ENCODE data around the gene EVL. TPM values are rescaled to one million over a fixed set of nuclear protein-coding genes. Genes with fewer than 3 reads are reported as not detected.
"Not testable (repeated sequence)": the region's sequence is repeated elsewhere in the genome, so short reads cannot be mapped to it uniquely, and the experiment has no call there.

EVL gene
- total RNA-seq, 1 donor from 2014 or later: 40.8 TPM

DNA sequence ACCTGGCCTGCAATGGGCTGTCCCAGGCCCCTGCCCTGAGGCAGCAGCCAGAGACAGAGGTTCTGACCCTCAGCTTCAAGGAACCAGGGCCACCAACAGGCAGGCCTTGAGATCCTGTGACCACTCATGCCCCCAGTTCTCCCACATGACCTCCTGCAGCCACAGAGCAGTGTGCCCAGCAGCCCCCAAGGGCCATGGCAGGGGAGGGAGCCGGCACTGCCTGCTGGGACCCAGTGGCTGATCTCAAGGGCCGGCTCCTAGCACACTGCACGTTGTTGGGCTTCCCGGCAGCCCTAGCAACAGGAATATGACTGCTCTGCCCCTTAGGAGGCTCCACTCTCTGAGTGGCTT lies 79.4 kb downstream of the EVL start:
- no peak for DNase-seq (ENCODE audit: low read depth)

DNA sequence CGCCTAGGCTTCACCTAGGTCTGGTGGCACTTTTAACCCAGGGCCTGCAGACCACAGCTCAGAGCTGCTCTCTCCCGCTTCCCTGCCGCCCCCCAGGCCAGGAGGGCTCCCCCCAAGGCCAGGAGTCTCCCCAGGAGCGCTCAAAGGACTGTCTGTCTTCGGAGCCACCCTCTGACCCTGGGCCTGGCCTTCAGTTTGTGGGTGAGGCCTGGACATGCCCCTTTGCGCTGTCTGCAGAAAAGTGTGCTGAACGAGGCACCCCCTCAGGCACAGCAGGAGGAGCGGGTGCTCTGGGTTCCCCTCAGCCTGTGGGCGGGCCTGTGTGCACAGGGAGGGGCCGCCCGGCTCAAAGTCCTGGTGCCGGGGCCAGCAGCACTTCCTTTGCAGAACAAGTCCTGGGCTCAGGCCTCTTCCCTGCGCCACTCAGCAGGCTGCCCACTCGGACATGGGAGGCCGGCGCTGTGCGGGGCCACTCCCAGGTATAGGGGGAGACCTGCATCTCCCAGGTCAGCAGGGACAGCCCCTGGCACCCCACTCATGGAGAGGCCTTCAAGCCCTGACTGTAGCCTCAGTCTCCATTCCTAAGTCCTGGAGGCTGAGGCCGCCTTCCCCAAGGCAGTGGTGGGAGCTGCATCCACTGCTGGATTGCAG lies 79.9 kb downstream of the EVL start:
- DNase-seq (ENCODE audit: low read depth): no peak

GRCh38 chr14:100145682-100146464 lies 80.7 kb downstream of the EVL start:
- DNase-seq (ENCODE audit: low read depth): no peak

DNA sequence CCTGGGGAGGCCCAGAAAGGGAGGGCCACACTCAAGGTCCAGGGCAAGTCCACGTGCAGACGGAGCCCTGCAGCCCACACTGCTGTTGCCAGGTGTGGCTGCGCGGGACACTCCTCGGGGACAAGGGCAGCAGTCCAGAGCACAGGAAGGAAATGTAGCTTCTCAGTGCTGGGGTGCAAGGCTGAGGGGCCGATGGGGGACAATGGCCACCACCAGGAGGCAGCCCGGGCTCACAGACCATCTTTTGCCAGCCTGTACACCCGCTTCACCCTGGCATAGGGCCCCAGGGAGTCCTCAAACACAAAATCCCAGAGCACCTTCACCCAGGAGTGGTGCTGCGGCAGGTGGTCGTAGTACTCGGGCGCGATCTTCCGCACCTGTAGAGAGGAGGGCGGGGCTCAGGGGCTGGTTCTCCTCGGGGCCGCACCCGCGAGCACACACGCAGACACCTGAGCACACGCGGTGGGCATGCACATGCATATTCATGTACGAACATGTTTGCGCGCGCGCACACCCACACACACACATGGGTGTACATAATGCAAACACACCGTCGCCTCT lies 81.4 kb downstream of the EVL start:
- no peak for DNase-seq (ENCODE audit: low read depth)

DNA sequence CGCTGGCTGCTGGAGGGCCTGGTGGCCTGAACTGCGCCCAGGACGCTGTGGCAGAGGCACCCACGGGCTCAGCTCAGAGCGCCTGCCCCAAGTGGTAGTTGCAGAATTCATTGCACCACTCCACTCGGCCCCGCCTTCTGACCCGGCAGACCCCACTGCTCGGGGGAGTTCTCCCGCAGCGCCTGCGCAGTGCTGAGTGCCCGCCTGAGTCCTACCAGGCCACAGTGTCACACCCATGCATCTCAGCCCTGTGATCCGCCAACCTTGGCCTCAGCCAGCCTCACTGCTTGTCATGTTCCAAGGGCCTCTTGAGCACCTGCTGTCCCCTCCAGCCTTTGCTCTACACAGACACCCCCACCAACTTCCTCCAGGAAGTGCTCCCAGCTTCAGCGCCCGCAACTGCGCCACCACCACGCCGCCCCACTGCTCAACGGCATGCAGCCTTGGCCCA lies 82.0 kb downstream of the EVL start:
- no peak for DNase-seq (ENCODE audit: low read depth)

DNA sequence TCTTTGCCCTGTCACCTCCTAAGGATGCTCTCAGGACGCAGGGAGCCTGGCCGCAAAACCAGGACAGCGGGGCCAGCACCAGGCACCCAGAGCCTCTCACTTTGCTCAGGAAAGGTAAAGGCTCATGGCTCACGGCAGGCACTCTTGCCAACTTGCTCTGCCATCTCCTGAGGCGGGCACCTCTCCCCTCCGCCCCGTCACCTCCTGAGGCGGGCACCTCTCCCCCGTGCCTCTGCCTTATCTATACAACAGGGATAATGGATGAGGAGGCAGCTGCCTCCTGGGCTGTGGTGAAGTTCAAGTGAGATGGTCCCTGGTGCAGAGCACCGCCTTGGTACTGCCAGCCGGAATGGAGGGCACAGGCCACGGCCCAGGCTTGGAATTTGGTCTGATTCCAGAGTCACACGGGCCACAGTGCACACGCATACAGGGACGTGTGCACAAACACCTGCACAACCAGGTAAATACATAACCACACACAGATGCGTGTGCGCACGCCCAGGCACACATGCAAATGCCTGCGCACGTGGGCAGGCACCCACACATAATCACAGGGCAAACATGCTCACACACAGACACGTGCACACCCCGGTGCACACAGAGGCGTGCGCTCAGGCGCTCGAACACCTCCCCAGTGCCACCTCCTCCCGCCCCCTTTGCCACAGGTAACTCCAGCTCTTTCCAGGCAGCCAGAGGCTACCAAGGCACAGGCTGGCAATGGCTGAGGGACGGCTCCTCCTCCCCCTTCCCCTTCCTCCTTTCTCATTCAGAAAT lies 82.7 kb downstream of the EVL start:
- DNase-seq (ENCODE audit: low read depth): no peak

DNA sequence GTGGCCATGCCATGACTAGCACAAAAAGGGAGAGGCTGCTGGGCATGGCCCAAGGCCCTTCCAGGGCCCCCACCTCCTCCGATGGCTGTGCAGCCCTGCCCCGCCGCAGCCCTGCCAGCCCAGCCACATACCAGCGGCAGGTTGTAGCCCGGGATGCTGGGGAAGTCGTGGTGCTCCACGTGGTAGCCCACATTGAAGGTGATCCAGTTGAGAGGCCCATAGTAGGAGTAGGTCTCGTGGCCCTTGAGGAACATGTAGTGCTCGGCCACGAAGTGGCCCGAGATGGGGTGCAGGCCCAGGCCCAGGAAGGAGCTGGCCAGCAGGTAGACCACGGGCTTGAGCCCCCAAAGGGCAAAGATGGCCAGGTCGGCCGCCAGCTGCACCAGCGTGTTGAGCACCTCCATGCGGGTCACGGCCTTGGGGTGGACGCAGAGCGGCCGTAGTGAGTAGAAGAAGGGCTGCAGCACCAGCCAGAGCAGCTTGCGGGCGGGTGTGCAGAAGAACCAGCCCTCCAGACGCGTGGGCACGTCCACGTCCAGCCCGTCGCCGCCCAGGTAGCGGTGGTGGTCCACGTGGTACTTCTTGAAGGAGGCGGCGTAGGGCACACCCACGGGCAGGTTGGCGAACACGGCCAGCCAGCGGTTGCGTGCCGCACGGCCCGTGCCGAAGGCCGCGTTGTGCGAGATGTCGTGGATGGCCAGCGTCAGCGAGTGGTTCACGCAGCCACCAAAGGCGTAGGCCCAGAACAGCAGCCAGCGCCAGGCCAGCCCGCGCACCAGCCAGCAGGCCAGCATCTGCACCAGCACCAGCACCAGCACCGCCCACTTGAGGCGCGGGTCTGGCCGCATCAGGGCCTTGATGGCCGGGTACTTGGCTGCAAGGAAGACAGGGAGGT lies 83.9 kb downstream of the EVL start:
- DNase-seq (ENCODE audit: low read depth): no peak

GRCh38 chr14:100149851-100150611 lies 84.8 kb downstream of the EVL start:
- DNase-seq (ENCODE audit: low read depth): no peak

DNA sequence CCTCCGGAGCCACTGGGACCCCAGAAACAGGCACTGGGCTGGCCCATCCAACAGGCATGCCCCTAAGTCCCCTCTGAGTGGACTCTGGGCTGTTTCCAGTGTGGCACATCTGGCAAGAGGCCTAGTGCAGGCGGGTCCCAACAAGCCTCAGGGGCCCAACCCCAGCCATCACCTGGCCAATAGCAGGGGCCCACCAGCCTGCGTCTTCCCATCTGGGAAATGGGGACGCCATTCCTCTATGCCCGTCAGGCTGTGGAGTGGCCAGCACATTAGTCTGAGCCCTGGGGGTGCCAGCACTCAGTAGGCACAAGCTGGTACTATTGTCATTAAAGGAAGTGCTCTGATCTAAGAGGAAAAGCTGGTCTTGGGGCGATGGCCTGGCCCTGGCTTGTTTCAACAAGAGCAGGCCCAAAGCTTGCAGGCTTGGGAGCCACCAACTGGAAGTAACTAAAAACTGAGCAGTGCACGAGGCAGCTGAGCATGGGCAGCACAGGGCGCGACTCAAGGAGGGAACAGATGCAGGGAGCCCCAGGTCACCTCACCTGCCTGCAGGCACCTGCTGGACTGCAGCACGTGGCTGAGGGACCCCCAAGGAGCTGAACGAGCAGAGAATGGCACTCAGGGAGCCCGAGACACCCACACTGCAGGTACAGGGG lies 85.8 kb downstream of the EVL start:
- DNase-seq (ENCODE audit: low read depth): no peak

GRCh38 chr14:100152091-100152490 lies 86.9 kb downstream of the EVL start:
- DNase-seq (ENCODE audit: low read depth): no peak

DNA sequence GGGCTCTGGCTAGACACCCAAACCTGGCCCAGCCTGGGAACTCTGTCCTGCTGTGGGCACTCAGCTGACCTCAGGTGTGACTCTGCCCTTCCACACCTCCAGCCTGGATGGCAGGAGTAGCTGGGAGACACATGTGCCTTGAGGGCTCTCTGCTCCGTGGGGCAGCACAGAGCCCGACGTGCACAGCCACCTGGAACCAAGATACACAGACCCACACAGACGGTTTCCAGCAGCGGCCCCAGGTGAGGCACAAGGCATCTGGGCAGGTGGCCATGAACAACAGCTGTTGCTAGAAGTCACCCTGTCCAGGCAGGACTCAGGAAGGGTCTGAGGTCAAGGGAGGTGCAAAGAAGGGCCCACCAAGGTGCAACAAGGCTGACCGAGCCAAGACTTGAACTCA lies 88.3 kb downstream of the EVL start:
- DNase-seq (ENCODE audit: low read depth): no peak

DNA sequence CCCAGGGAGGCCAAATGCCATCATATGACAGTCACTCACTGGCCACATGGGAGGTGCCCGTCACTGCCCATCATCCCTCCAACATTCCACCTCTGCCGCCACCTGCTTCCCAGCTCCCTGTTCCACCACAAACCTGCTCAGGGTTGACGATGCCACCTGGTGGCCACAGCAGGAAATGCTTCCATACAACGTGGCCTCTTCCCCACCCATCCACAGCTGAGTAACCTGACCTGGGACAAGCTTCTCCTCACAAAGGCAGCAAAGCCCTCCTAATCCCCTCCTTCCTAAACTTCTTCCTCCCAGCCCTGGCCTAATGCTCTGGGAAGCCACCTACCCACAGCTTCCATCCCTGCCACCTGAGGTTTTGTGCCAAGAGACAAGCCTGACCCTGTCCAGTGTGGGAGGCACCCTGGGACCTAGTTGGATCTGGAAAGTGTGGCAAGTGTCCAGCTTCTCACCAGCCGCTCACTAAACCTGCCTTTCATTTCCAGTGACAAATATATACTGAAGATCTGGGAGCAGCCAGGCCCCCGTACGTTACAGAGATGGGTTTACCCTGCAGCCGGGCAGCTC lies 89.9 kb downstream of the EVL start:
- no peak for DNase-seq (ENCODE audit: low read depth)

- no peak for DNase-seq (ENCODE audit: low read depth)
Measured at GRCh38 chr14:100155756-100156616, 90.8 kb downstream of the EVL start.

DNA sequence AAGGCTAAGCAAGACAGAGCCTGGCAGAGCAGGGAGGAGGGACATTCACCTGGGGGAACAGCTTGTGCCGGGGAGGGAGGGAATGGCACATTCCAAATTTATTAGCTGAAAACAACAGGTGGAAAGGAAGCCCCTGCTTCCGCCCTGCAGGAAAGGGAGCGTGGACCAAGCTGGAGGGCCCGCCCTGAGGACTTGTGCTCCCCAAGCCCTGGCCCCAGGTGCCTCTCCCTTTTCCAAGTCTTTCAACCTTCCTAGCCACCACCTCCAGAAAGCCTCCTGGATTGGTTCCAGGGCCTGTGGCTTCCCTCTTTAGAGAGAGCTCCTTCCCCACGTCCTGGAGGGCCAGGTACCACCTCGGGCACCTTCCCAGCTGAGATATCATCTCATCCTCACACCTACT lies 91.6 kb downstream of the EVL start:
- DNase-seq (ENCODE audit: low read depth): no peak

- DNase-seq (ENCODE audit: low read depth): not testable (repeated sequence)
Measured at GRCh38 chr14:100157548-100158232, 92.5 kb downstream of the EVL start.

GRCh38 chr14:100158566-100159093 lies 93.4 kb downstream of the EVL start:
- DNase-seq (ENCODE audit: low read depth): no peak
